D341Med (cell line): ENCODE data around the gene DGLUCY.
A peak's percentile ranks its signal among the peaks of the same experiment; 100 is the strongest.
"Not testable (repeated sequence)": the region's sequence is repeated elsewhere in the genome, so short reads cannot be mapped to it uniquely, and the experiment has no call there.

Experiments
- DNase-seq: peaks from one replicate; pipeline ENCODE4 v3.0.0; 2012; ENCODE audit warnings: low spot score

Gene DGLUCY

GRCh38 chr14:91108941-91109611 is 4.8 kb upstream of the DGLUCY start:
- no peak for DNase-seq

GRCh38 chr14:91111443-91111842 is 2.4 kb upstream of the DGLUCY start:
- DNase-seq, result no peak

- DNase-seq, result no peak
Observed at GRCh38 chr14:91112194-91112593, 1.7 kb upstream of the DGLUCY start.

- DNase-seq, result peak; percentile 63
Observed at GRCh38 chr14:91114079-91115065, 499 bp downstream of the DGLUCY start.

GRCh38 chr14:91115986-91116770 is 2.3 kb downstream of the DGLUCY start:
- no peak for DNase-seq

- no peak for DNase-seq
Observed at GRCh38 chr14:91116913-91117588, 3.2 kb downstream of the DGLUCY start.

- DNase-seq, result no peak
Observed at GRCh38 chr14:91117960-91118359, 4.1 kb downstream of the DGLUCY start.

- DNase-seq, result no peak
Observed at GRCh38 chr14:91118511-91119068, 4.7 kb downstream of the DGLUCY start.

GRCh38 chr14:91119556-91120311 is 5.9 kb downstream of the DGLUCY start:
- no peak for DNase-seq

GRCh38 chr14:91123201-91123600 is 9.3 kb downstream of the DGLUCY start:
- no peak for DNase-seq

- not testable (repeated sequence) for DNase-seq
Observed at GRCh38 chr14:91124406-91125270, 10.8 kb downstream of the DGLUCY start.

- no peak for DNase-seq
Observed at GRCh38 chr14:91125271-91125660, 11.4 kb downstream of the DGLUCY start.

GRCh38 chr14:91125801-91126200 is 11.9 kb downstream of the DGLUCY start:
- DNase-seq, result no peak

- DNase-seq, result no peak
Observed at GRCh38 chr14:91126761-91127160, 12.9 kb downstream of the DGLUCY start.

- DNase-seq, result no peak
Observed at GRCh38 chr14:91127401-91127801, 13.5 kb downstream of the DGLUCY start.

- no peak for DNase-seq
Observed at GRCh38 chr14:91127924-91128323, 14.1 kb downstream of the DGLUCY start.

- no peak for DNase-seq
Observed at GRCh38 chr14:91128699-91129098, 14.8 kb downstream of the DGLUCY start.

GRCh38 chr14:91129261-91129660 is 15.4 kb downstream of the DGLUCY start:
- DNase-seq, result no peak

GRCh38 chr14:91135039-91135438 is 21.2 kb downstream of the DGLUCY start:
- DNase-seq, result no peak
